BJ (cell line): Measurements from ENCODE around the gene ITPRID1. TPM values are rescaled to one million over a fixed set of nuclear protein-coding genes. Genes with fewer than 3 reads are reported as not detected.

Experiments
- CTCF ChIA-PET: fragments of 350-600 bp; formaldehyde crosslinking; extraction: SDS; loops from one replicate; lab custom pipeline; 2021; ENCODE audit warnings: antibody characterized with exemption, inconsistent platforms; lab: Yijun Ruan, JAX
- POLR2A ChIA-PET: fragments of 300-600 bp; sonication (Branson Sonifier 250); formaldehyde crosslinking; extraction: SDS; loops from one replicate; lab custom pipeline; 2021; ENCODE audit warnings: antibody characterized with exemption; lab: Charles Lee
- DNase-seq: peaks from one replicate; pipeline ENCODE4 v3.0.0-alpha.2; 2011; ENCODE audit warnings: low read depth
- H3K27me3 ChIP-seq: 2 replicates; pipeline ENCODE4 v1.6.0; 2011; ENCODE audit warnings: low read length; ENCODE audit not compliant: control insufficient read depth, insufficient read depth
- H3K36me3 ChIP-seq: 2 replicates; pipeline ENCODE4 v1.5.1; 2011; ENCODE audit warnings: low read length; ENCODE audit not compliant: control insufficient read depth, insufficient read depth
- H3K4me3 ChIP-seq: 2 replicates; pipeline ENCODE4 v1.5.1; 2011; ENCODE audit warnings: low read depth, mild to moderate bottlenecking, control low read depth, low read length
- polyA plus RNA-seq: library from polyadenylated mRNA; depleted of rRNA; stranded (reverse); fragments of >200 nt; gene quantifications from 2 replicates; pipeline ENCODE4 v1.2.3, GENCODE V29; 2011
- TF ChIP-seq, protein P1 (sequence below): IDR thresholded peaks from 2 replicates; pipeline ENCODE4 v1.5.1; 2011; ENCODE audit warnings: low read depth, mild to moderate bottlenecking, control low read depth, inconsistent platforms, low read length, moderate library complexity; ENCODE audit not compliant: insufficient read depth

The ITPRID1 gene
- polyA plus RNA-seq, 1 experiment: not detected

GRCh38 chr7:31651234-31652062, 137.6 kb downstream of the ITPRID1 start:
- TF ChIP-seq, protein P1, sequence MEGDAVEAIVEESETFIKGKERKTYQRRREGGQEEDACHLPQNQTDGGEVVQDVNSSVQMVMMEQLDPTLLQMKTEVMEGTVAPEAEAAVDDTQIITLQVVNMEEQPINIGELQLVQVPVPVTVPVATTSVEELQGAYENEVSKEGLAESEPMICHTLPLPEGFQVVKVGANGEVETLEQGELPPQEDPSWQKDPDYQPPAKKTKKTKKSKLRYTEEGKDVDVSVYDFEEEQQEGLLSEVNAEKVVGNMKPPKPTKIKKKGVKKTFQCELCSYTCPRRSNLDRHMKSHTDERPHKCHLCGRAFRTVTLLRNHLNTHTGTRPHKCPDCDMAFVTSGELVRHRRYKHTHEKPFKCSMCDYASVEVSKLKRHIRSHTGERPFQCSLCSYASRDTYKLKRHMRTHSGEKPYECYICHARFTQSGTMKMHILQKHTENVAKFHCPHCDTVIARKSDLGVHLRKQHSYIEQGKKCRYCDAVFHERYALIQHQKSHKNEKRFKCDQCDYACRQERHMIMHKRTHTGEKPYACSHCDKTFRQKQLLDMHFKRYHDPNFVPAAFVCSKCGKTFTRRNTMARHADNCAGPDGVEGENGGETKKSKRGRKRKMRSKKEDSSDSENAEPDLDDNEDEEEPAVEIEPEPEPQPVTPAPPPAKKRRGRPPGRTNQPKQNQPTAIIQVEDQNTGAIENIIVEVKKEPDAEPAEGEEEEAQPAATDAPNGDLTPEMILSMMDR: no peak
- ChIA-PET CTCF (interaction anchor here (1.5 kb wide), 1 partner anchor 554 kb away, joined by 3 read pairs; no protein-coding TSS in a partner anchor), POLR2A (no interaction called here)
- Histone ChIP-seq H3K27me3 (no peaks in the 10 kb centered on the region), H3K36me3 (no peaks in the 10 kb centered on the region), H3K4me3 (no peak overlapping the region)
- DNase-seq: no peak

DNA sequence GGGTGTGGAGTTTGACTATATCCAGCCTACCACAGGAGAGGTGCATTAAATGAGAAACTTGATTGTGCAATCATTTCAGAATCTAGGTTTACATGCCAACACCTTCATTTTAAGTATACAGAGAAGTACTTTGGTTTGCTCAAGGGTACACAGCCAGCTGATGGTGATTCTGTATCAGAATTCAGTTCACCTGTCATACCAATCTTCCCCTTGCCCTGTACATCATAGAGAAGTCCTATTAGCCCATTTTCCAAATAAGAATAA, 138.1 kb downstream of the ITPRID1 start:
- H3K36me3 ChIP-seq: no peaks in the 10 kb centered on the region
- POLR2A ChIA-PET: no interaction called here
- TF ChIP-seq, protein P1: no peak
- H3K27me3 ChIP-seq: no peaks in the 10 kb centered on the region
- DNase-seq: no peak
- no peak overlapping the region for H3K4me3 ChIP-seq
- CTCF ChIA-PET: interaction anchor here (1.5 kb wide), 1 partner anchor 553 kb away, joined by 3 read pairs; no protein-coding TSS in a partner anchor

DNA sequence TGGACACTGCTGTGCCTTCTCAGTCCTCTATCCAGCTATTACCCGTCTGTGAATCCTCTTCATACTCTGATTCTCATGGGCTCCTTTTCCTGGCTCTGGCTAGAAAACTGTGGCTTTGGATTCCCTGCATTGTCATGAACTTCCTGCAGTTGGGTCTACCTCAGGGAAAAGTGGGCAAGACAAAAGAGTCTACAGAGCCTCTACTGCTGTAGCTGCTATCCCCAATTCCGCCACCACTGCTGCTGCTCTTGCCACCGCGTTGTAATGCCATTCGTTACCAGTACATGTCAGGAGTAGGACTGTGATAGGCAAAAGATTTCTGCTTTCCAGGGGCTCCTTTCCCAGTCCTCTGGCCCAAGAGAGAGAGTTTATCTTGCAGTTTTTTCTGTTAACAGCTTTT, 149.2 kb downstream of the ITPRID1 start:
- Histone ChIP-seq H3K27me3 (no peaks in the 10 kb centered on the region), H3K4me3 (no peak overlapping the region), H3K36me3 (no peaks in the 10 kb centered on the region)
- no peak for DNase-seq
- POLR2A ChIA-PET: no interaction called here
- TF ChIP-seq, protein P1: no peak
- CTCF ChIA-PET: interaction anchor here (0.9 kb wide), 1 partner anchor 204 kb away, joined by 3 read pairs; no protein-coding TSS in a partner anchor

GRCh38 chr7:31664890-31665289, 151.0 kb downstream of the ITPRID1 start:
- POLR2A ChIA-PET: no interaction called here
- CTCF ChIA-PET: no interaction called here
- H3K36me3 ChIP-seq: no peaks in the 10 kb centered on the region
- DNase-seq: no peak
- no peaks in the 10 kb centered on the region for H3K27me3 ChIP-seq
- H3K4me3 ChIP-seq: no peak overlapping the region
- TF ChIP-seq, protein P1: no peak

- H3K4me3 ChIP-seq: no peak overlapping the region
- CTCF ChIA-PET: interaction anchor here (0.9 kb wide), 1 partner anchor 9 kb away, joined by 4 read pairs; no protein-coding TSS in a partner anchor
- TF ChIP-seq, protein P1: no peak
These were observed 151.7 kb downstream of the ITPRID1 start for GRCh38 chr7:31665546-31665945.

More at GRCh38 chr7:31665546-31665945, 151.7 kb downstream of the ITPRID1 start:
- DNase-seq: no peak
- no peaks in the 10 kb centered on the region for H3K36me3 ChIP-seq
- H3K27me3 ChIP-seq: no peaks in the 10 kb centered on the region
- POLR2A ChIA-PET: no interaction called here
